ENCODE results near the gene RPH3AL. TPM values are rescaled to one million over a fixed set of nuclear protein-coding genes. Genes with fewer than 3 reads are reported as not detected.

The RPH3AL gene
- total RNA-seq, 1 experiment from 2014 or later, result 3.0 TPM

DNA sequence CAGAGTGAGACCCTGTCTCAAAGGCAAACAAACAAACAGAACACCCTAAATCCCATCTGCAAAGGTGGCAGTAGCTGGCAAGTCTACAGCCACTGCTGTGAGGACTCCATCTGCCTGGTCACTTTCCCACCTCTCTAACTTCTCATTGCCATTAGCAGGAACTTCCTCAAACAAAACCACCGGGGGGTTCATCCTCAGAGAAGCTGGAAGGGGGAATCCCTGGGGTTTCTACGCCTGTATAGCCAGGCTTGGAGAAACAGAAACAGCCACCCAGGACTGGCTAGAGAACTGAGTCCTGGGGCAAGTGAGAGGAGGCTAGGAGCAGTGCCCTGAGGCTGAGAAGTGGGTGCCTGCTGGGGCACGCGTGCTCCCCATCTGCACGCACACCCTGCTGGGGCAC lies 7.3 kb downstream of the RPH3AL start:
- Histone ChIP-seq H3K4me1 (ENCODE audit: insufficient read depth, low read length) (no peaks in the 10 kb centered on the region), H3K4ac (ENCODE audit: low read depth, low read length) (no peak overlapping the region), H4K5ac (ENCODE audit: insufficient read length, low read depth, low read length) (no peak overlapping the region), H4K20me1 (ENCODE audit: control insufficient read depth, insufficient read depth, insufficient read length) (no peaks in the 10 kb centered on the region), H2BK12ac (ENCODE audit: insufficient read length, low read depth, low read length) (no peak overlapping the region), H4K8ac (replicated peaks; ENCODE audit: insufficient read length, low read depth, low read length) (no peak overlapping the region), H2BK20ac (ENCODE audit: low read depth, low read length, poor library complexity, severe bottlenecking) (no peak overlapping the region), H2BK120ac (ENCODE audit: low read depth, low read length, poor library complexity, severe bottlenecking) (no peak overlapping the region), H3K27ac (ENCODE audit: insufficient read length, low read depth, low read length) (no peak overlapping the region), H3K4me2 (ENCODE audit: insufficient read depth, insufficient read length, low read length) (no peak overlapping the region), H3K27me3 (ENCODE audit: insufficient read depth, low read length) (no peaks in the 10 kb centered on the region), H2AK5ac (ENCODE audit: insufficient read length, low read length) (no peak overlapping the region), H2AFZ (ENCODE audit: low read length) (no peak overlapping the region), H3K79me2 (ENCODE audit: insufficient read depth, low read length) (no peaks in the 10 kb centered on the region), H3K18ac (ENCODE audit: insufficient read length, low read depth, low read length) (no peak overlapping the region), H3T11ph (ENCODE audit: low read length) (no peak overlapping the region), H3K23me2 (ENCODE audit: insufficient read length, low read depth, low read length, poor library complexity, severe bottlenecking) (no peaks in the 10 kb centered on the region), H2BK15ac (ENCODE audit: low read depth, low read length) (no peak overlapping the region), H3K79me1 (ENCODE audit: insufficient read depth, low read depth, low read length, poor library complexity, severe bottlenecking) (no peaks in the 10 kb centered on the region), H4K91ac (ENCODE audit: insufficient read length, low read depth, low read length) (no peak overlapping the region), H3K56ac (ENCODE audit: insufficient read length, low read depth, low read length) (no peak overlapping the region), H3K9ac (ENCODE audit: extremely low read depth, insufficient read length, low read length) (no peak overlapping the region), H2BK5ac (ENCODE audit: insufficient read length, low read length) (no peak overlapping the region), H3K23ac (ENCODE audit: insufficient read length, low read depth, low read length) (no peak overlapping the region), H3K9me3 (ENCODE audit: control insufficient read depth, low read depth, low read length) (no peaks in the 10 kb centered on the region), H3K14ac (ENCODE audit: insufficient read depth, low read length) (no peak overlapping the region)
- Mint-ChIP-seq H3K36me3 (ENCODE audit: insufficient read depth in 1 of 3, low read depth in 3 of 3) (no peaks in the 10 kb centered on the region), H3K27ac (no peak overlapping the region), H3K9me3 (peaks cover 7% of the 10 kb centered on the region in 2 experiments; a peak in 3 of 5 replicates), H3K4me3 (no peak overlapping the region), H3K27me3 (ENCODE audit: low read depth) (peaks cover 16% of the 10 kb centered on the region), H3K4me1 (peaks cover 6 to 7% of the 10 kb centered on the region in 2 experiments)
- TF ChIP-seq, protein P1, sequence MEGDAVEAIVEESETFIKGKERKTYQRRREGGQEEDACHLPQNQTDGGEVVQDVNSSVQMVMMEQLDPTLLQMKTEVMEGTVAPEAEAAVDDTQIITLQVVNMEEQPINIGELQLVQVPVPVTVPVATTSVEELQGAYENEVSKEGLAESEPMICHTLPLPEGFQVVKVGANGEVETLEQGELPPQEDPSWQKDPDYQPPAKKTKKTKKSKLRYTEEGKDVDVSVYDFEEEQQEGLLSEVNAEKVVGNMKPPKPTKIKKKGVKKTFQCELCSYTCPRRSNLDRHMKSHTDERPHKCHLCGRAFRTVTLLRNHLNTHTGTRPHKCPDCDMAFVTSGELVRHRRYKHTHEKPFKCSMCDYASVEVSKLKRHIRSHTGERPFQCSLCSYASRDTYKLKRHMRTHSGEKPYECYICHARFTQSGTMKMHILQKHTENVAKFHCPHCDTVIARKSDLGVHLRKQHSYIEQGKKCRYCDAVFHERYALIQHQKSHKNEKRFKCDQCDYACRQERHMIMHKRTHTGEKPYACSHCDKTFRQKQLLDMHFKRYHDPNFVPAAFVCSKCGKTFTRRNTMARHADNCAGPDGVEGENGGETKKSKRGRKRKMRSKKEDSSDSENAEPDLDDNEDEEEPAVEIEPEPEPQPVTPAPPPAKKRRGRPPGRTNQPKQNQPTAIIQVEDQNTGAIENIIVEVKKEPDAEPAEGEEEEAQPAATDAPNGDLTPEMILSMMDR (conservative IDR thresholded peaks at IDR 0.05), result no peak
- DNase-seq, result no peak
- WGBS (ENCODE audit: extremely low coverage, insufficient read length, low lambda C conversion rate), result no CpG with 5 or more reads among the region's 5 CpGs

Data from H9 (cell line).